Measurements from ENCODE around the gene CCNK. TPM values are rescaled to one million over a fixed set of nuclear protein-coding genes. Genes with fewer than 3 reads are reported as not detected.

Gene CCNK
- total RNA-seq, 1 donor from 2014 or later, result 53.6 TPM

GRCh38 chr14:99521176-99522024 lies 40.2 kb downstream of the CCNK start:
- Histone ChIP-seq H3K36me3 (no peaks in the 10 kb centered on the region), H3K27ac (no peak overlapping the region), H3K4me3 (no peak overlapping the region), H3K27me3 (ENCODE audit: low read depth) (no peaks in the 10 kb centered on the region), H3K4me1 (peaks cover 41% of the 10 kb centered on the region), H3K9me3 (no peaks in the 10 kb centered on the region)
- intact Hi-C loops (cut with DNase I), result loop anchor here (10.0 kb wide), 1 partner anchor 103 kb away; no protein-coding TSS in a partner anchor
- TF ChIP-seq CTCF (IDR thresholded peaks at IDR 0.05), result no peak
- ATAC-seq (no peak), DNase-seq (peak; percentile 24)

- intact Hi-C loops (cut with DNase I), result loop anchor here (10.0 kb wide), 1 partner anchor 103 kb away; no protein-coding TSS in a partner anchor
- Histone ChIP-seq H3K4me3 (no peak overlapping the region), H3K9me3 (no peaks in the 10 kb centered on the region), H3K27ac (no peak overlapping the region), H3K4me1 (peaks cover 41% of the 10 kb centered on the region), H3K27me3 (ENCODE audit: low read depth) (no peaks in the 10 kb centered on the region), H3K36me3 (no peaks in the 10 kb centered on the region)
- TF ChIP-seq CTCF (IDR thresholded peaks at IDR 0.05), result no peak
- DNase-seq (peak; percentile 39), ATAC-seq (no peak)
Observed at GRCh38 chr14:99522025-99522401, 40.8 kb downstream of the CCNK start.

GRCh38 chr14:99522457-99522891 lies 41.3 kb downstream of the CCNK start:
- Histone ChIP-seq H3K4me1 (peaks cover 41% of the 10 kb centered on the region), H3K36me3 (no peaks in the 10 kb centered on the region), H3K27me3 (ENCODE audit: low read depth) (no peaks in the 10 kb centered on the region), H3K9me3 (no peaks in the 10 kb centered on the region), H3K27ac (no peak overlapping the region), H3K4me3 (no peak overlapping the region)
- no peak for ATAC-seq
- intact Hi-C loops (cut with DNase I), result loop anchor here (10.0 kb wide), 1 partner anchor 102 kb away; no protein-coding TSS in a partner anchor
- TF ChIP-seq CTCF (IDR thresholded peaks at IDR 0.05), result no peak
- peak; percentile 44 for DNase-seq

- H3K4me3 ChIP-seq, result no peak overlapping the region
- no peaks in the 10 kb centered on the region for H3K9me3 ChIP-seq
- DNase-seq, result peak; percentile 38
- peaks cover 41% of the 10 kb centered on the region for H3K4me1 ChIP-seq
- TF ChIP-seq CTCF (IDR thresholded peaks at IDR 0.05), result no peak
- no peaks in the 10 kb centered on the region for H3K27me3 ChIP-seq (ENCODE audit: low read depth)
- intact Hi-C loops (cut with DNase I), result loop anchor here (10.0 kb wide), 1 partner anchor 102 kb away; no protein-coding TSS in a partner anchor
- H3K36me3 ChIP-seq, result no peaks in the 10 kb centered on the region
- no peak overlapping the region for H3K27ac ChIP-seq
- no peak for ATAC-seq
Observed at GRCh38 chr14:99522934-99523703, 41.9 kb downstream of the CCNK start.

- DNase-seq, result peak; percentile 33
- Histone ChIP-seq H3K36me3 (no peaks in the 10 kb centered on the region), H3K27me3 (ENCODE audit: low read depth) (no peaks in the 10 kb centered on the region), H3K4me1 (peaks cover 35% of the 10 kb centered on the region), H3K4me3 (no peak overlapping the region), H3K27ac (no peak overlapping the region), H3K9me3 (no peaks in the 10 kb centered on the region)
- intact Hi-C loops (cut with DNase I), result loop anchor here (10.0 kb wide), 1 partner anchor 101 kb away; no protein-coding TSS in a partner anchor
- ATAC-seq, result no peak
- TF ChIP-seq CTCF (IDR thresholded peaks at IDR 0.05), result no peak
Observed at GRCh38 chr14:99523704-99524055, 42.5 kb downstream of the CCNK start.

Measured in lower lobe of right lung (tissue), 2 donors.